ENCODE results near the gene LLGL1.

Gene LLGL1

GRCh38 chr17:18278867-18279266, 53.4 kb downstream of the LLGL1 start:
- Histone ChIP-seq H3K4me1 (ENCODE audit: insufficient read depth, low read length, poor library complexity, severe bottlenecking) (no peaks in the 10 kb centered on the region), H3K27me3 (ENCODE audit: insufficient read depth, low read length, poor library complexity, severe bottlenecking) (no peaks in the 10 kb centered on the region), H3K9ac (ENCODE audit: low read depth, low read length, poor library complexity, severe bottlenecking) (no peak overlapping the region), H3K79me2 (ENCODE audit: insufficient read depth, low read length) (no peaks in the 10 kb centered on the region), H4K20me1 (ENCODE audit: insufficient read depth, low read length, poor library complexity, severe bottlenecking) (no peaks in the 10 kb centered on the region), H3K9me3 (ENCODE audit: insufficient read depth, low read depth, low read length) (no peaks in the 10 kb centered on the region), H3K9me2 (replicated peaks; ENCODE audit: low read depth, low read length) (no peaks in the 10 kb centered on the region), H3K36me3 (ENCODE audit: insufficient read depth, low read length) (peaks cover 89% of the 10 kb centered on the region), H3K4me3 (ENCODE audit: low read length, poor library complexity, severe bottlenecking) (no peak overlapping the region), H2AFZ (ENCODE audit: low read length) (no peak overlapping the region), H3F3A (ENCODE audit: low read depth) (no peaks in the 10 kb centered on the region), H3K4me2 (ENCODE audit: low read depth, low read length, poor library complexity, severe bottlenecking) (no peak overlapping the region)
- TF ChIP-seq EZH2phosphoT487 (IDR thresholded peaks at IDR 0.05; ENCODE audit: borderline replicate concordance), result no peak
- no peak for TF ChIP-seq CTCF (conservative IDR thresholded peaks at IDR 0.05; ENCODE audit: low read length)

GRCh38 chr17:18280249-18280648, 54.8 kb downstream of the LLGL1 start:
- TF ChIP-seq EZH2phosphoT487 (IDR thresholded peaks at IDR 0.05; ENCODE audit: borderline replicate concordance) (no peak), CTCF (conservative IDR thresholded peaks at IDR 0.05; ENCODE audit: low read length) (no peak)
- no peaks in the 10 kb centered on the region for H3K79me2 ChIP-seq (ENCODE audit: insufficient read depth, low read length)
- H3K4me2 ChIP-seq (ENCODE audit: low read depth, low read length, poor library complexity, severe bottlenecking), result no peak overlapping the region
- no peak overlapping the region for H2AFZ ChIP-seq (ENCODE audit: low read length)
- no peaks in the 10 kb centered on the region for H3K4me1 ChIP-seq (ENCODE audit: insufficient read depth, low read length, poor library complexity, severe bottlenecking)
- H3K36me3 ChIP-seq (ENCODE audit: insufficient read depth, low read length), result peaks cover 90% of the 10 kb centered on the region
- H3K4me3 ChIP-seq (ENCODE audit: low read length, poor library complexity, severe bottlenecking), result no peak overlapping the region
- H3K27me3 ChIP-seq (ENCODE audit: insufficient read depth, low read length, poor library complexity, severe bottlenecking), result no peaks in the 10 kb centered on the region
- H3K9me2 ChIP-seq (replicated peaks; ENCODE audit: low read depth, low read length), result no peaks in the 10 kb centered on the region
- no peaks in the 10 kb centered on the region for H3F3A ChIP-seq (ENCODE audit: low read depth)
- no peaks in the 10 kb centered on the region for H3K9me3 ChIP-seq (ENCODE audit: insufficient read depth, low read depth, low read length)
- no peaks in the 10 kb centered on the region for H4K20me1 ChIP-seq (ENCODE audit: insufficient read depth, low read length, poor library complexity, severe bottlenecking)
- H3K9ac ChIP-seq (ENCODE audit: low read depth, low read length, poor library complexity, severe bottlenecking), result no peak overlapping the region

GRCh38 chr17:18280766-18281371, 55.4 kb downstream of the LLGL1 start:
- Histone ChIP-seq H3K9me2 (replicated peaks; ENCODE audit: low read depth, low read length) (no peaks in the 10 kb centered on the region), H3K36me3 (ENCODE audit: insufficient read depth, low read length) (peaks cover 96% of the 10 kb centered on the region), H3K9me3 (ENCODE audit: insufficient read depth, low read depth, low read length) (no peaks in the 10 kb centered on the region), H3K79me2 (ENCODE audit: insufficient read depth, low read length) (no peaks in the 10 kb centered on the region), H3K4me1 (ENCODE audit: insufficient read depth, low read length, poor library complexity, severe bottlenecking) (no peaks in the 10 kb centered on the region), H3K27me3 (ENCODE audit: insufficient read depth, low read length, poor library complexity, severe bottlenecking) (no peaks in the 10 kb centered on the region), H4K20me1 (ENCODE audit: insufficient read depth, low read length, poor library complexity, severe bottlenecking) (no peaks in the 10 kb centered on the region), H3K4me3 (ENCODE audit: low read length, poor library complexity, severe bottlenecking) (no peak overlapping the region), H2AFZ (ENCODE audit: low read length) (no peak overlapping the region), H3K4me2 (ENCODE audit: low read depth, low read length, poor library complexity, severe bottlenecking) (no peak overlapping the region), H3K9ac (ENCODE audit: low read depth, low read length, poor library complexity, severe bottlenecking) (no peak overlapping the region), H3F3A (ENCODE audit: low read depth) (no peaks in the 10 kb centered on the region)
- TF ChIP-seq CTCF (conservative IDR thresholded peaks at IDR 0.05; ENCODE audit: low read length), result no peak
- no peak for TF ChIP-seq EZH2phosphoT487 (IDR thresholded peaks at IDR 0.05; ENCODE audit: borderline replicate concordance)

All from Loucy (cell line).